Epithelial cell of proximal tubule (primary cell): ENCODE data around the gene CARD16. TPM values are rescaled to one million over a fixed set of nuclear protein-coding genes. Genes with fewer than 3 reads are reported as not detected.

Experiments
- DNase-seq: peaks from one replicate; pipeline ENCODE4 v3.0.0-alpha.2; 2011; ENCODE audit warnings: low read depth
- H3K4me3 ChIP-seq: 2 replicates; pipeline ENCODE4 v1.5.1; 2011; ENCODE audit warnings: low read depth, mild to moderate bottlenecking, low read length
- total RNA-seq: library from RNA; depleted of rRNA; stranded (reverse); fragments of >200 nt; gene quantifications from 2 replicates; pipeline ENCODE4 v1.2.3, GENCODE V29; 2015
- TF ChIP-seq, protein P1 (sequence below): conservative IDR thresholded peaks from 2 replicates; pipeline ENCODE4 v1.5.1; 2012; ENCODE audit warnings: low read depth, mild to moderate bottlenecking, low read length

Gene CARD16
- total RNA-seq, 1 donor from 2014 or later, result not detected

DNA sequence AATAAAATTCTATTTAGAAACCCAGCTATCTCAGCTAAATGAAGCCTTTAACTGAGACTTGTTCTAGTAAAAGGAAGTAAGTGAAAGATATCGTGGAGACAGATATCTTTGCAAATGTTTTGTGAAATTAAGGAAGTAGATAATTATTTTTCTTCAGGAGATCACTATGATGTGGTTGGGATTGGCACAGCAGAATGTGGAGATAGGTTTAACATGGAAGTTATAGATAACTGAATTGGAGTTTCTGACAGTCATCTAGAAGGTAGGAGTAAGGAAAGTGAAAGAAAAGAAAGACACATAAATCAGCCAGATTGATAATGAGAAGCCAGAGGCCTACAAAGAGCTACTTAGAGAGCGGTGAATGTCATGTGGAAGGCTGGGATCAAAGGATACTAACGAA is 17.5 kb downstream of the CARD16 start:
- H3K4me3 ChIP-seq, result no peak overlapping the region
- no peak for DNase-seq
- TF ChIP-seq, protein P1, sequence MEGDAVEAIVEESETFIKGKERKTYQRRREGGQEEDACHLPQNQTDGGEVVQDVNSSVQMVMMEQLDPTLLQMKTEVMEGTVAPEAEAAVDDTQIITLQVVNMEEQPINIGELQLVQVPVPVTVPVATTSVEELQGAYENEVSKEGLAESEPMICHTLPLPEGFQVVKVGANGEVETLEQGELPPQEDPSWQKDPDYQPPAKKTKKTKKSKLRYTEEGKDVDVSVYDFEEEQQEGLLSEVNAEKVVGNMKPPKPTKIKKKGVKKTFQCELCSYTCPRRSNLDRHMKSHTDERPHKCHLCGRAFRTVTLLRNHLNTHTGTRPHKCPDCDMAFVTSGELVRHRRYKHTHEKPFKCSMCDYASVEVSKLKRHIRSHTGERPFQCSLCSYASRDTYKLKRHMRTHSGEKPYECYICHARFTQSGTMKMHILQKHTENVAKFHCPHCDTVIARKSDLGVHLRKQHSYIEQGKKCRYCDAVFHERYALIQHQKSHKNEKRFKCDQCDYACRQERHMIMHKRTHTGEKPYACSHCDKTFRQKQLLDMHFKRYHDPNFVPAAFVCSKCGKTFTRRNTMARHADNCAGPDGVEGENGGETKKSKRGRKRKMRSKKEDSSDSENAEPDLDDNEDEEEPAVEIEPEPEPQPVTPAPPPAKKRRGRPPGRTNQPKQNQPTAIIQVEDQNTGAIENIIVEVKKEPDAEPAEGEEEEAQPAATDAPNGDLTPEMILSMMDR, result no peak

DNA sequence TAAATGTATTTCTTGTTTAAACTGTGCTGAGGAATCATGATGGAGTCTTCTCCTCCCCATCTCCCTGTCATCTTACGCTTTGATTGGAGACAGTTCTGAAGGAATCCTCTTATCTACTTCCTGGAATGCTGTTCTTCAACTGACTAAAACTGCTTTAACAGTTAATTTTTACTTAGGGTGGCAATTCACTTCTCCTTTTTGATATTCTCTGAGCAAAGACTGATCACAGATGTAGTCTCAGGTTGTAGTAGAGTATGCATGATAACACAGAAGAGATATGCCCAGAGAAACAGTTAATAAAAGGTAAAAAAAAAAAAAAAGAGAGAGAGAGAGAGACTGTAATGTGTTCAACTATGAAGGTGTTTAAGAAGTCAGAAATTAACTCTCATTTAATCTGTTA is 20.7 kb downstream of the CARD16 start:
- no peak overlapping the region for H3K4me3 ChIP-seq
- no peak for DNase-seq
- TF ChIP-seq, protein P1, result no peak

DNA sequence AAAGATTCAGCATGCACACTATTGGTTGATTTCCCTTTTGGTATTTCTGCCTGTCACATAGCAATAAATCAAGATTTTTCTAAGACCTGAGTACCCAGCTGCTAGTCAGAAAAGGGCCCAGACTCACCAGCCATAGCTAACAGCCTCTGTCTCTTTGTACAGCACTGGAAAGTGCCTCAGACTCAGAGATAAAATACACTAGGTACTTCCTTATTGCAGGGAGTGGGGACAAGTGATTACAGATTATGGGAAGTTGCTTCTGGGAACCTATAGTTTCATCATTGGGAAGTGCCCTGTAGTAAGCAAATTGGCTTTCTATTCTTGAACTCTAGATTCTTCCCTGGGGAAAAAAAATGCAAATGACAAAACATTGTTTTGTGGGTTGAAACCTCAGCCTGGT is 22.1 kb downstream of the CARD16 start, which contains the start of gene CASP5:
Gene CASP5, minus strand, starts transcription at position 166 of the 400 bp plus-strand sequence. Its CDS starts 32 bp downstream, at position 134.
- TF ChIP-seq, protein P1, result no peak

DNA sequence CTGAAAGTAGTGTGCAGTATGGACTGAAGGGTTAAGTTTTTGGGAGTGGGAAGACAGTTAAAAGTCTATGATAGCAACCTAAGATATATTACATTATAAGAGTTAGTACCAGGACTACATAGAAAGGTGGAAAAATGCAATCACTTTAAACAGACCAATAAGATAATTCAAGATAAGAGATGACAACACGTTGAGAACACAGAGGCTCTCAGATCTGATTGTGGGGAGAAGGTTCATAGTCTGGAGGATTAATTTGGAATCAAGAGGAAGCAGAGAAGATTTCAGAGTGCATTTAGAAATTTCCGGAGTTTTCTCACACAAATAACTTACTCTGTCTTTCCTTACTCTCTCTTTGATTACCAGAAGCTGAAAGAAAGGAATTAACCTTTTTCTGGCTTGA is 22.6 kb downstream of the CARD16 start:
- TF ChIP-seq, protein P1, result no peak
- DNase-seq, result no peak
- no peak overlapping the region for H3K4me3 ChIP-seq

More for the DNA sequence above, 22.1 kb downstream of the CARD16 start, which contains the start of gene CASP5:
- no peak within 1 kb of the TSS for H3K4me3 ChIP-seq
- no peak for DNase-seq

DNA sequence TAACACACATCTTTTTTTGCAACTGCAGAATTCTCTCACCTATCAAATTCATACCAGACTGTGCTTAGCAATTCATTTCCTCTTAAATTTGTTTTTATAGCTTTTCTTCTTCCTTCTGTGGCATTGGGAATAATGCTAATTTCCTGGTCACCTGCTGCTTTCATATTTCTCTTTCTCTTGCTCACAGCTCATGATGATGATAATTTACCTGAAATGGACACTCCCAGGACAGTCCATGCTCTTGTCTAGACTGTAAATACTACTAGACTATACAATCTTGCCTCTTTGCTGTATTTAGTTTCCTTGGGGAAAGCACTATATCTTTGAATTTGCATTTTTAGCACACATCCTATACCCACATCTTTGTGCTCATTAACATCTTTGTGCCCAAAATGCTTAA is 37.7 kb downstream of the CARD16 start:
- TF ChIP-seq, protein P1, result no peak
- no peak overlapping the region for H3K4me3 ChIP-seq
- no peak for DNase-seq

DNA sequence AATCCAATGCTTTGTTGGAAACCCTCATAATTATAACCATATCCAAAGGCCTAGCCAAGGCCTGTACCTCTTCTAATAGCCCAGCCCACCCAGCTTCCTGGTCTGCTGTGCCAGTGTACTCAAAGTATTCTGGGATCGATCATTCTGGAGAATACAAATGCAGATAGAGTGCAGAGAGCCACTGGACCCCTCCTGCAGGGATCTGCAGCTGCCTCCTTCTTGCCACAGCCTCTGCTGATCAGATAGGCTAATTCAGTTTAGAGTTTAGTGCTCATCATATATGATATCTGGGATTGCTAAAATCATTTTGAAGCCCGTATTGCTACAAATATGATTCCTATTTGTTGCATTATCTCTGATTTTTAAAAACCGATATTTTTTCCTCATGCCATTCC is 39.7 kb downstream of the CARD16 start:
- DNase-seq, result no peak
- TF ChIP-seq, protein P1, result no peak

DNA sequence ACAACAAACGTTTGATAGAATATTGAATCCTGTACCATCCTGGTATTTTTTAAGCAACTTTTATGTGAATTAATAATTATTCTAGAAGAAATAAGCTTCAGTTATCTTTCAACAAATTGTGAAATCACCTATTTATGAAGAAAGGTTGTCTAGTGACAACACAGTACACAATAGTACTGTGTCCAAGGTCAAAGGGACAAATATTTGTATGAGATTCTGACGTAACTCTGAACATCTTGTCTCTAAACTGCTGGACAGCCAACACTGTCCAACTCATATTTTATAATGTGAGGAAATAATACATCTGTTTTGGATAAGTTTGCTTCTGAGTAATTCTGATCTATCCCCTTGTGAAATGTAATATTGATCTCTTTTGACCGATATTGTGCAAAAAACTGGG is 41.1 kb downstream of the CARD16 start:
- no peak for DNase-seq
- H3K4me3 ChIP-seq, result no peak overlapping the region
- TF ChIP-seq, protein P1, result no peak

More for the DNA sequence above, 39.7 kb downstream of the CARD16 start:
- H3K4me3 ChIP-seq, result no peak overlapping the region
